Uterus (tissue), 4 donors: ENCODE data around the gene SLC39A3. TPM values are rescaled to one million over a fixed set of nuclear protein-coding genes. Genes with fewer than 3 reads are reported as not detected.

Experiments used
- DNase-seq, 2 donors: peaks; one replicate each; pipeline ENCODE4 v3.0.0-alpha.2; 2019 to 2020
- H3K27ac ChIP-seq, 2 donors: fragments of 200-600 bp; sonication (generic); 1 replicate in 1 of 2; 2 replicates in 1 of 2; pipeline ENCODE4 v1.5.1; 2016 to 2018
- H3K27me3 ChIP-seq, 2 donors: fragments of 200-600 bp; sonication (generic); one replicate each; pipeline ENCODE4 v1.5.1; 2018 to 2019; ENCODE audit warnings: control low read depth in 1 of 2
- H3K36me3 ChIP-seq, 2 donors: fragments of 200-600 bp; sonication (generic); one replicate each; pipeline ENCODE4 v1.5.1; 2019; ENCODE audit warnings: control low read depth in 1 of 2
- H3K4me1 ChIP-seq, 2 donors: fragments of 200-600 bp; sonication (generic); one replicate each; pipeline ENCODE4 v1.5.1; 2018 to 2019; ENCODE audit warnings: control low read depth in 1 of 2
- H3K4me3 ChIP-seq, 2 donors: fragments of 200-600 bp; sonication (generic); 1 replicate in 1 of 2; 2 replicates in 1 of 2; pipeline ENCODE4 v1.5.1; 2018 to 2019; ENCODE audit warnings: mild to moderate bottlenecking in 1 of 2
- H3K9me3 ChIP-seq, 2 donors: fragments of 200-600 bp; sonication (generic); one replicate each; pipeline ENCODE4 v1.5.1; 2019; ENCODE audit warnings: control low read depth in 1 of 2
- CTCF ChIP-seq, 4 experiments: fragments of 200-600 bp in 2 of 4; fragments of 450-650 bp in 2 of 4; sonication (generic) in 2 of 4; IDR thresholded peaks; one replicate each; pipeline ENCODE4 v1.5.1; 2016 to 2019; ENCODE audit warnings: antibody characterized with exemption in 4 of 4, mild to moderate bottlenecking in 2 of 4, moderate library complexity in 1 of 4
- POLR2A ChIP-seq, 2 donors: fragments of 450-650 bp; IDR thresholded peaks; one replicate each; pipeline ENCODE4 v1.6.1; 2016; ENCODE audit warnings: antibody characterized with exemption in 2 of 2, mild to moderate bottlenecking in 1 of 2, moderate library complexity in 1 of 2
- intact Hi-C: fragments of 100-400 bp; cut with DNase I; formaldehyde crosslinking; loops from one replicate; pipeline ENCODE4 v1.15.1; 2023; ENCODE audit warnings: low total_unique reads
- total RNA-seq, 4 donors: library from RNA; depleted of rRNA in 3 of 4; stranded (reverse); fragments of >200 nt in 3 of 4; gene quantifications; one replicate each; pipeline versions ENCODE4 v1.1.0 to v1.2.4, GENCODE V29; 2014 to 2023
- donor health status: DM: yes; HTN: yes; CAD: no.

Gene SLC39A3
- total RNA-seq, 4 donors from 2014 or later, result 4.7 to 138 (median 28.2) TPM

GRCh38 chr19:2768365-2769132, 28.7 kb upstream of the SLC39A3 start:
- TF ChIP-seq POLR2A (IDR thresholded peaks at IDR 0.05) (no peak), CTCF (IDR thresholded peaks at IDR 0.05) (no peak)
- DNase-seq, result no peak
- intact Hi-C loops, result no loop called here
- Histone ChIP-seq H3K4me1 (peaks cover 0 to 4% of the 10 kb centered on the region in 2 donors), H3K27ac (no peak overlapping the region), H3K36me3 (no peaks in the 10 kb centered on the region), H3K27me3 (no peaks in the 10 kb centered on the region), H3K4me3 (no peak overlapping the region), H3K9me3 (no peaks in the 10 kb centered on the region)

- no peaks in the 10 kb centered on the region for H3K27me3 ChIP-seq
- DNase-seq, result no peak
- H3K9me3 ChIP-seq, result no peaks in the 10 kb centered on the region
- H3K27ac ChIP-seq, result no peak overlapping the region
- peaks cover 0 to 4% of the 10 kb centered on the region in 2 donors for H3K4me1 ChIP-seq
- TF ChIP-seq CTCF (IDR thresholded peaks at IDR 0.05) (no peak), POLR2A (IDR thresholded peaks at IDR 0.05) (no peak)
- no peaks in the 10 kb centered on the region for H3K36me3 ChIP-seq
- intact Hi-C loops, result no loop called here
- no peak overlapping the region for H3K4me3 ChIP-seq
Observed at GRCh38 chr19:2767688-2768087, 27.9 kb upstream of the SLC39A3 start.

- no peak overlapping the region for H3K27ac ChIP-seq
- no peak for DNase-seq
- H3K9me3 ChIP-seq, result no peaks in the 10 kb centered on the region
- intact Hi-C loops, result no loop called here
- peaks cover 0 to 4% of the 10 kb centered on the region in 2 donors for H3K4me1 ChIP-seq
- H3K4me3 ChIP-seq, result no peak overlapping the region
- H3K36me3 ChIP-seq, result no peaks in the 10 kb centered on the region
- no peaks in the 10 kb centered on the region for H3K27me3 ChIP-seq
- TF ChIP-seq POLR2A (IDR thresholded peaks at IDR 0.05), result no peak
- no peak for TF ChIP-seq CTCF (IDR thresholded peaks at IDR 0.05)
Observed at GRCh38 chr19:2766594-2767372, 27.0 kb upstream of the SLC39A3 start.

- H3K4me1 ChIP-seq, result peaks cover 0 to 3% of the 10 kb centered on the region in 2 donors
- H3K27ac ChIP-seq, result no peak overlapping the region
- DNase-seq, result no peak
- H3K9me3 ChIP-seq, result no peaks in the 10 kb centered on the region
- no peaks in the 10 kb centered on the region for H3K27me3 ChIP-seq
- H3K36me3 ChIP-seq, result no peaks in the 10 kb centered on the region
- no peak for TF ChIP-seq CTCF (IDR thresholded peaks at IDR 0.05)
- TF ChIP-seq POLR2A (IDR thresholded peaks at IDR 0.05), result no peak
- no peak overlapping the region for H3K4me3 ChIP-seq
- intact Hi-C loops, result no loop called here
Observed at GRCh38 chr19:2765376-2765775, 25.6 kb upstream of the SLC39A3 start.

- H3K27me3 ChIP-seq, result no peaks in the 10 kb centered on the region
- DNase-seq, result no peak
- H3K27ac ChIP-seq, result no peak overlapping the region
- H3K4me1 ChIP-seq, result no peaks in the 10 kb centered on the region
- no peaks in the 10 kb centered on the region for H3K36me3 ChIP-seq
- TF ChIP-seq POLR2A (IDR thresholded peaks at IDR 0.05) (no peak), CTCF (IDR thresholded peaks at IDR 0.05) (no peak)
- H3K4me3 ChIP-seq, result no peak overlapping the region
- no peaks in the 10 kb centered on the region for H3K9me3 ChIP-seq
- intact Hi-C loops, result no loop called here
Observed at GRCh38 chr19:2764945-2765344, 25.1 kb upstream of the SLC39A3 start.
